Measurements from ENCODE around the gene AVPR1B. TPM values are rescaled to one million over a fixed set of nuclear protein-coding genes. Genes with fewer than 3 reads are reported as not detected.

AVPR1B gene
- total RNA-seq, 1 experiment from 2014 or later, result not detected

Other genes with a start within 250 kb of the AVPR1B start
- gene SLC26A9, start 173.9 kb downstream of the AVPR1B start, total RNA-seq (2014; rRNA removed; shearing (Covaris generic)), result under 0.01 TPM in 1 of 2 replicates, not detected in the other
- gene RAB7B, start 114.0 kb downstream of the AVPR1B start, total RNA-seq (2014; rRNA removed; shearing (Covaris generic)), result 0.96 and 0.98 TPM in 2 replicates
- 0.60 TPM in 1 of 2 replicates, not detected in the other for gene CTSE, start 93.5 kb downstream of the AVPR1B start, total RNA-seq (2014; rRNA removed; shearing (Covaris generic))
- gene RHEX, start 64.2 kb downstream of the AVPR1B start, total RNA-seq (2014; rRNA removed; shearing (Covaris generic)), result not detected in 2 replicates
- 7.5 and 12.1 TPM in 2 replicates for gene FAM72A, start 85.5 kb upstream of the AVPR1B start, total RNA-seq (2014; rRNA removed; shearing (Covaris generic))
- 38.9 and 43.0 TPM in 2 replicates for gene SRGAP2, start 86.2 kb upstream of the AVPR1B start, total RNA-seq (2014; rRNA removed; shearing (Covaris generic))